Spinal cord (tissue), 10 donors: ENCODE measurements around the gene CRK. TPM values are rescaled to one million over a fixed set of nuclear protein-coding genes. Genes with fewer than 3 reads are reported as not detected.
"Not testable (repeated sequence)": the region's sequence is repeated elsewhere in the genome, so short reads cannot be mapped to it uniquely, and the experiment has no call there.

ENCODE experiments used
- DNase-seq, 6 donors: peaks; one replicate each; pipeline versions ENCODE4 v3.0.0 to v3.0.0-alpha.2; 2013 to 2015; ENCODE audit warnings: low spot score in 6 of 6, low read depth in 4 of 6
- H3K27ac ChIP-seq: one replicate; pipeline ENCODE4 v1.5.1; 2013; ENCODE audit warnings: low read depth, low read length, control low read depth
- H3K27me3 ChIP-seq: one replicate; pipeline ENCODE4 v1.6.1; 2013; ENCODE audit warnings: low read length; ENCODE audit not compliant: control insufficient read depth, insufficient read depth
- H3K36me3 ChIP-seq: one replicate; pipeline ENCODE4 v1.6.1; 2013; ENCODE audit warnings: low read length; ENCODE audit not compliant: control insufficient read depth, insufficient read depth
- H3K4me1 ChIP-seq: one replicate; pipeline ENCODE4 v1.6.1; 2013; ENCODE audit warnings: low read length; ENCODE audit not compliant: control insufficient read depth, insufficient read depth
- H3K4me3 ChIP-seq: one replicate; pipeline ENCODE4 v1.5.1; 2013; ENCODE audit warnings: low read depth, low read length, control low read depth
- H3K9me3 ChIP-seq: one replicate; pipeline ENCODE4 v1.6.1; 2013; ENCODE audit warnings: low read length; ENCODE audit not compliant: control insufficient read depth, insufficient read depth
- WGBS: methylation state at CpG from one replicate; pipeline ENCODE4 v1.1.5; 2013; ENCODE audit warnings: missing lambda C conversion rate; ENCODE audit not compliant: insufficient coverage; 5-methylcytosine and 5-hydroxymethylcytosine counted together
- polyA plus RNA-seq, 2 donors: library from polyadenylated mRNA; unstranded; fragments of 120-200 nt; gene quantifications; one replicate each; pipeline ENCODE4 v1.2.1, GENCODE V29; 2013; ENCODE audit not compliant: insufficient read length in 2 of 2
- total RNA-seq, 2 donors: library from RNA; depleted of rRNA in 1 of 2; stranded (reverse); fragments of 120-200 nt in 1 of 2; fragments of >200 nt in 1 of 2; gene quantifications; one replicate each; pipeline versions ENCODE4 v1.2.3 to v1.2.4, GENCODE V29; 2013 to 2014
- donor health status: healthy.

Gene CRK
- total and polyA plus RNA-seq, 4 donors = 70.2 to 105 (median 80.5) TPM

DNA sequence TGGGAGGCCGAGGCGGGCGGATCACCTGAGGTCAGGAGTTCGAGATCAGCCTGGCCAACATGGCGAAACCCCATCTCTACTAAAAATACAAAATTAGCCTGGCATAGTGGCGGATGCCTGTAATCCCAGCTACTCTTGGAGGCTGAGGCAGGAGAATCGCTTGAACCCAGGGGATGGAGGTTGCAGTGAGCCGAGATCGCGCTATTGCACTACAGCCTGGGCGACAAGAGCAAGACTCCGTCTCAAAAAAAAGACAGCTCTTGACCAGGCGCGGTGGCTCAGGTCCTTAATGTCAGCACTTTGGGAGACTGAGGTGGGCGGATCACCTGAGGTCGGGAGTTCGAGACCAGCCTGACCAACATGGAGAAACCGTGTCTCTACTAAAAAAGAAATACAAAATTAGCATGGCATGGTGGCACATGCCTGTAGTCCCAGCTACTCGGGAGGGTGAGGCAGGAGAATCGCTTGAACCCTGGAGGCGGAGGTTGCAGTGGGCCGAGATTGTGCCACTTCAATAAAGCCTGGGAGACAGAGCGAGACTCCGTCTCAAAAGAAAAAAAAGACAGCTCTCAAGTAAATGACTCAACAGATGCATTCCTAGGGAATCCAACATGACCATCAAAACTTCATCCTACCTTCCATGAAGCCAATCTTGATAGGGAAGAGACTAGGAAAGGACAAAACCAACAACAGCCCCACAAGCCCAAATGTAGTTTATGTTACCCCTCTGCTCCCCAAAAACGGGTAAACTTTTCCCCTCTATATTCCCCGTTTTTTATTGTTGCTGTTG is 60.0 kb downstream of the CRK start:
- not testable (repeated sequence) for H3K27ac ChIP-seq, H3K4me3 ChIP-seq, H3K27me3 ChIP-seq, H3K9me3 ChIP-seq, DNase-seq
- Histone ChIP-seq H3K36me3 (peaks cover 15% of the 10 kb centered on the region), H3K4me1 (peaks cover 50% of the 10 kb centered on the region)
- WGBS = 90% methylated on average over 10 of the region's 26 CpGs

DNA sequence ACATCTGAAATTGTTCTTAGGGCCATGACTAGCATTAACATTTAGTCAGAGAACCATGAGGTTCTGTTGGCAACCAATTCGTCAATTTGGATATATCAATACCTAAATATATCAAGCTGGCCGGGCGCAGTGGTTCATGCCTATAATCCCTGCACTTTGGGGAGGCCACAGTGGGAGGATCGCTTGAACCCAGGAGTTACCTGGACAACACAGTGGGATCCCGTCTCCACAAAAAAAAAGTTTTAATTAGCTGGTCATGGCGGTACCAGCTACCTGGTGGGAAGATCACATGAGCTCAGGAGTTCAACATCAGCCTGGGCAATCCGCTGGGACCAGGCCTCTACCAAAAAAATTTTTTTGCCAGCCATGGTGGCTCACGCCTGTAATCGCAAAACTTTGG is 64.5 kb downstream of the CRK start:
- no peak overlapping the region for H3K27ac ChIP-seq
- H3K4me1 ChIP-seq = peaks cover 43% of the 10 kb centered on the region
- WGBS = 90% methylated on average over 9 of the region's 9 CpGs
- no peaks in the 10 kb centered on the region for H3K27me3 ChIP-seq
- peaks cover 17% of the 10 kb centered on the region for H3K36me3 ChIP-seq
- DNase-seq = no peak
- H3K4me3 ChIP-seq = no peak overlapping the region
- H3K9me3 ChIP-seq = no peaks in the 10 kb centered on the region

DNA sequence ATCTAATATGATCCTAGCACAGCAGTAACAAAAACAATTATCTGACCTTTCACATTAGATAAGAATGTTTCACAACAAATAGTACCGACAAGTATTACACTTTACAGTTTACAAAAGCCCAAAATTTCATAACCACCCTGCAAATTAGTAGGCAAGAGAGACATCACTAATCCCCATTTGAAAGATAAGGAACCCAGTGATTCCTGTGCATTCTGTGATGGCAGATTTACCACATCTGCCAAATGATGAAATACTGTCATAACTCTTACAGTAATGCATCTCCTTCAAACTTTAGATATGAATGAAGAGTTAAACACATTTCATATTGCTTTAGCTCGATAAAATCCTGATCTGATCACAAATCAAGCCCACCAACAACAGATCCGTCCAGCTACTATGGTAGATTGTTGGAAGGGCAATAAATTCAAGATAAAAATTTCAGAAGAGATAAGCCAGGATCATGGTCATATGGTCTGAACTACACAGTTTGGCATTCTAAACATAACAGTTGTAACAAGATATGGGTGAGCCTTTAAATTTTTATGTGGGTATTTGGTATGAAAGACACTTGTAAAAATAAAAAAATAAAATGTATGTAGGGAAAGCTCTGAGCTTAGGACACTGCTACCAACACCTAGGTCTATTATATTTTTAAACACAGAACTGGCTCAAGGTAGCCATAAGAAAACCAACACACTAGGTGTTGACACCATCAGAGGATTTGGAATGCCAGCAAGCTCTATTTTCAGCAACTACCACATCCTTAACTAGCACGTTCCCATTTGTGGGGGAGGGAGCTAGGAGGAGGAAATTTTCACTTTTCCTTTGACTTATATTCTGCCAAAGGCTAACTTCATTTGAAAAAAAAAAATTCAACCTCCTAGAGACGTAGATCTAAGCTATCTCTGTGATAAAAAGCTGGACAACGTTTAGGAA is 65.3 kb downstream of the CRK start:
- WGBS = 80% methylated on average over 1 of the region's 6 CpGs
- H3K9me3 ChIP-seq = no peaks in the 10 kb centered on the region
- peaks cover 37% of the 10 kb centered on the region for H3K4me1 ChIP-seq
- no peak overlapping the region for H3K27ac ChIP-seq
- H3K27me3 ChIP-seq = no peaks in the 10 kb centered on the region
- no peak overlapping the region for H3K4me3 ChIP-seq
- no peak for DNase-seq
- H3K36me3 ChIP-seq = peaks cover 9% of the 10 kb centered on the region

DNA sequence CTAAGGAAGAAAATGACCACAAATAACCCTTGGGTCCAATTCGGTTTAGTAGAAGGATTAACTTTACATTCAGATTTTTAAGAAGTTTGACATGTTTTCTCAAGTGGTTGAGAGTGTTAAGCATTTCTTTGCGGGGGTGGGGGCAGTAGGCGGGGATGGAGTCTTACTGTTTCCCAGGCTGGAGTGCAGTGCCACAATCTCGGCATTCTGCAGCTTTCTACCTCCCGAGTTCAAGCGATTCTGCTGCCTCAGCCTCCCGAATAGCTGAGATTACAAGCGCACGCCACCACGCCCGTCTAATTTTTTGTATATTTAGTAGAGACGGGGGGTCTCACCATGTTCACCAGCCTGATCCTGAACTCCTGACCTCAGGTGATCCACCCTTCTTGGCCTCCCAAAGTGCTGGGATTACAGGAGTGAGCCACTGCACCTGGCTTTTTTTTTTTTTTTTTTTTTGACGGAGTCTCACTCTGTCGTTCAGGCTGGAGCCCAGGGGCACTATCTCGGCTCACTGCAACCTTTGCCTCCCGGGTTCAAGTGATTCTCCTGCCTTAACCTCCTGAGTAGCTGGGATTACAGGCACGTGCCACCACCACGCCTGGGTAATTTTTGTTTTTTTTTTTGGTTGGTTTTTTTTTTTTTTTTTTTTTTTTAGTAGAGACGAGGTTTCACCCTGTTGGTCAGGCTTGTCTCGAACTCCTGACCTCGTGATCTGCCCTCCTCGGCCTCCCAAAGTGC is 68.4 kb downstream of the CRK start:
- H3K4me3 ChIP-seq, DNase-seq, H3K9me3 ChIP-seq, H3K27ac ChIP-seq, H3K27me3 ChIP-seq: not testable (repeated sequence)
- WGBS = 95% methylated on average over 4 of the region's 22 CpGs
- H3K4me1 ChIP-seq = peaks cover 37% of the 10 kb centered on the region
- H3K36me3 ChIP-seq = peaks cover 14% of the 10 kb centered on the region

DNA sequence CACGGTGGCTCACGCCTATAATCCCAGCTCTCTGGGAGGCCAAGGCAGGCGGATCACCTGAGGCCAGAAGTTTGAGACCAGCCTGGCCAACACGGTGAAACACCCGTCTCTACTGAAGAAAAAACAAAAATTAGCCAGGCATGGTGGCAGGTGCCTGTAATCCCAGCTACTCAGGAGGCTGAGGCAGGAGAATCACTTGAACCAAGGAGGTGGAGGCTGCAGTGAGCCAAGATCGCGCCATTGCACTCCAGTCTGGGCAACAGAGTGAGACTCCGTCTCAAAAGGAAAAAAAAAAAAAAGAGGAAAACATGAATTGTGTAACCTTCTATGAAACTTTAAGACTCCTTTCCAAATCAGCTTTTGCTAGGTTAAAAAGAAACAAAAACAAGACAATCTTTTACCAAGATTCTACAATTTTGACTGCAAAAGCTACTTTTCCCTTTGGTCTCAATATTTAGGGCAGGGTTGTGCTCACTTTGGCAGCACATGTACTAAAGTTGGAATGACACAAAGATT is 69.3 kb downstream of the CRK start:
- H3K4me3 ChIP-seq, H3K9me3 ChIP-seq, H3K27me3 ChIP-seq, H3K27ac ChIP-seq, DNase-seq: not testable (repeated sequence)
- Histone ChIP-seq H3K4me1 (peaks cover 28% of the 10 kb centered on the region), H3K36me3 (peaks cover 18% of the 10 kb centered on the region)
- WGBS = 89% methylated on average over 3 of the region's 8 CpGs

DNA sequence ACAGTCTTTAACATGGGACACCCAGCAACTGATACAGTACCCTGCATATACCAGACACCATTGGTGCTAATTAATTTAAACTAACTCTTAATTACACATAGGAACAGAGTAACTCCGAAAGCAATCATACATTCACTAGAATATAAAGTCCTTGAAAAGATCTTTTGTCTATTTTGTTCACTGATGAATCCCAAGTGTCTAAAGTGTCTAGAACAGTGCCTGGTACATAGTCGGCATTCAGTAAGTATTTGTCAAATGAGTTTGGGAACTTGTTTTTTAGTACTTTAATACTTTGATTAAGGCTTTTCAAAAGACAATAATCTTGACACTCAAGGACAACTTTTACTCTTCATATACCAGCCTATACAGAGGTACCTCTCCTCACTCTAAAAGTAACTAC is 69.8 kb downstream of the CRK start:
- Histone ChIP-seq H3K4me3 (no peak overlapping the region), H3K27me3 (no peaks in the 10 kb centered on the region), H3K27ac (no peak overlapping the region), H3K9me3 (no peaks in the 10 kb centered on the region), H3K36me3 (peaks cover 18% of the 10 kb centered on the region), H3K4me1 (peaks cover 29% of the 10 kb centered on the region)
- DNase-seq = no peak
- no CpG with 5 or more reads among the region's 2 CpGs for WGBS

DNA sequence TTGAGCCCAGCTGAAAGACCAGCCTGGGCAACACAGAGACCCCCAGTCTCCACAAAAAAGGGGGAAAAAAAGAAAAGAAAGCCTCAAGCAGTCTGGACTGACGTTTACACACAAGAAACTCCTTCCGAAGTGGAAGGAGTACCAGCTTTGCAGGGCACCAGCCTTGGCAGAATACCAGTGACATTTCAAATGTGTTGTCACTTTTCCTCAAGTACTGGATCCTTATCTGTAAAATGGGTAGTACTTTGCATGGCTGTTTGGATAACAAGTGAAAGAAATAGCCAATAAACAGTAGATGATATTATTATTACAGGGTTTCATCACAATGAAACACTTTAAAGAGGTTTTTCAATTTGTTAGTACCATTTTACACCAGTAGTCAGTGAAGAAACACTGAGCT is 70.2 kb downstream of the CRK start:
- no peaks in the 10 kb centered on the region for H3K27me3 ChIP-seq
- peaks cover 33% of the 10 kb centered on the region for H3K4me1 ChIP-seq
- no peak overlapping the region for H3K27ac ChIP-seq
- WGBS = no CpG with 5 or more reads among the region's 2 CpGs
- no peaks in the 10 kb centered on the region for H3K9me3 ChIP-seq
- H3K36me3 ChIP-seq = peaks cover 18% of the 10 kb centered on the region
- H3K4me3 ChIP-seq = no peak overlapping the region
- DNase-seq = no peak

DNA sequence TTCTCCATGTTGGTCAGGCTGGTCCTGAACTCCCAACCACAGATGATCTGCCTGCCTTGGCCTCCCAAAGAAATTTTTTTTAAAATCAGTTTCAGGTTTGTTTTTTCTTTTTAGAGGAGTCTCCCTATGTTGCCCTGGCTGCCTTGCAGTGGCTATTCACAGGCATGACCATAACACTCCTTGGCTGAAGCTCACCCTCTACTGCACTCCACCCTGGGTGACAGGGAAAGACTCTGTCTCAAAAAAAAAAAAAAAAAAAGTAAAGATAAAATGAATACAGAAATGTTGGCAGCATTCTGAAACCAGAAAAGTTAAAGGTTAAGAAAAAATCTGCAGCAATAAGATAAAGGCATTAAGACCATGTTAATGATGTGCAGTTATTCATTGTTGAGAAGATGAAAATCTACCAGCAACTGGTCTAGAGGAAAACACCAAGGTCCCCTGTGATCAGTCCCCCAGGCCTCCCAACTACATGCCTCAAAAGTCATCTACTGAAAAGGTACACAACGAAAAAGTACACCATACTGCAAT is 71.1 kb downstream of the CRK start:
- DNase-seq = no peak
- no CpG with 5 or more reads among the region's 1 CpG for WGBS
- no peak overlapping the region for H3K27ac ChIP-seq
- no peaks in the 10 kb centered on the region for H3K27me3 ChIP-seq
- peaks cover 18% of the 10 kb centered on the region for H3K36me3 ChIP-seq
- no peak overlapping the region for H3K4me3 ChIP-seq
- no peaks in the 10 kb centered on the region for H3K9me3 ChIP-seq
- H3K4me1 ChIP-seq = peaks cover 38% of the 10 kb centered on the region

DNA sequence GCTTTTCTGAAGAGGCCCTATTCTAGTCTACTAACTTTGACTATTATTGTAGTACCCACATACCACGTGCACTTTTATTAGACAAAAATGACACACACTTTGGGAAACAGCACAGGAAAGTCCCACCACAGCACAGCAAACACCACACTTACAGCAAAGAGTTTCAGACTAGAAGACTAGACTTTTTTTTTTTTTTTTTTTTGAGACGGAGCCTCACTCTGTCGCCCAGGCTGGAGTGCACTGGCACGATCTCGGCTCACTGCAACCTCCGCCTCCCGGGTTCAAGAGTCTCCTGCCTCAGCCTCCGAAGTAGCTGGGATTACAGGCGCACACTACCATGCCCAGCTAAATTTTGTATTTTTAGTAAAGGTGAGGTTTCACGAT is 76.1 kb downstream of the CRK start:
- Histone ChIP-seq H3K9me3 (no peaks in the 10 kb centered on the region), H3K36me3 (peaks cover 21% of the 10 kb centered on the region), H3K27ac (no peak overlapping the region), H3K4me3 (no peak overlapping the region), H3K4me1 (peaks cover 49% of the 10 kb centered on the region), H3K27me3 (no peaks in the 10 kb centered on the region)
- no peak for DNase-seq
- 28% methylated on average over 2 of the region's 10 CpGs for WGBS
